HG03558 (cell line): ENCODE measurements around the gene RPL9.
"Not testable (repeated sequence)": the region's sequence is repeated elsewhere in the genome, so short reads cannot be mapped to it uniquely, and the experiment has no call there.

Experiments
- ATAC-seq: cut with Tn5 transposase; IDR thresholded peaks from one replicate; pipeline ENCODE4 v1.9.1; 2021; ENCODE audit warnings: moderate number of reproducible peaks; ENCODE audit not compliant: unreplicated experiment; ENCODE audit errors: extremely low read depth

The RPL9 gene

GRCh38 chr4:39458505-39459300, at the start of gene RPL9, which contains the start of gene LIAS:
Gene RPL9 (minus strand): TSS chr4:39458922. CDS start chr4:39458439, 483 bp downstream.
Gene LIAS (plus strand): TSS chr4:39459056. CDS start chr4:39459118, 62 bp downstream.
- peak; percentile 68 for ATAC-seq

- no peak for ATAC-seq
These were observed 46.9 kb upstream of the RPL9 start for GRCh38 chr4:39505581-39505980.

- ATAC-seq: no peak
These were observed 45.8 kb upstream of the RPL9 start for GRCh38 chr4:39504538-39504937.

GRCh38 chr4:39502664-39503035, 43.9 kb upstream of the RPL9 start:
- ATAC-seq: not testable (repeated sequence)

GRCh38 chr4:39502019-39502663, 43.4 kb upstream of the RPL9 start:
- no peak for ATAC-seq

GRCh38 chr4:39498727-39499020, 40.0 kb upstream of the RPL9 start:
- ATAC-seq: no peak

- no peak for ATAC-seq
These were observed 39.4 kb upstream of the RPL9 start for GRCh38 chr4:39497909-39498726.

- ATAC-seq: no peak
These were observed 36.9 kb upstream of the RPL9 start for GRCh38 chr4:39495446-39496213.

GRCh38 chr4:39494354-39494753, 35.6 kb upstream of the RPL9 start:
- no peak for ATAC-seq

- ATAC-seq: no peak
These were observed 31.6 kb upstream of the RPL9 start for GRCh38 chr4:39490322-39490721.

- ATAC-seq: no peak
These were observed 27.6 kb upstream of the RPL9 start for GRCh38 chr4:39486221-39486804.

GRCh38 chr4:39484582-39485272, 26.0 kb upstream of the RPL9 start:
- ATAC-seq: no peak

GRCh38 chr4:39480902-39481695, 22.4 kb upstream of the RPL9 start:
- ATAC-seq: no peak

- ATAC-seq: no peak
These were observed 21.5 kb upstream of the RPL9 start for GRCh38 chr4:39480251-39480650.

- no peak for ATAC-seq
These were observed 17.6 kb upstream of the RPL9 start for GRCh38 chr4:39476187-39476895.

- no peak for ATAC-seq
These were observed 13.7 kb upstream of the RPL9 start for GRCh38 chr4:39472396-39472795.

- ATAC-seq: no peak
These were observed 11.7 kb upstream of the RPL9 start for GRCh38 chr4:39470402-39470801.
